GM18519 (cell line): ENCODE data around the gene OAT.

Experiments
- ATAC-seq: cut with Tn5 transposase; IDR thresholded peaks from one replicate; pipeline ENCODE4 v1.9.1; 2021; ENCODE audit warnings: mild to moderate bottlenecking, moderate library complexity; ENCODE audit not compliant: unreplicated experiment, low FRiP score

OAT gene

DNA sequence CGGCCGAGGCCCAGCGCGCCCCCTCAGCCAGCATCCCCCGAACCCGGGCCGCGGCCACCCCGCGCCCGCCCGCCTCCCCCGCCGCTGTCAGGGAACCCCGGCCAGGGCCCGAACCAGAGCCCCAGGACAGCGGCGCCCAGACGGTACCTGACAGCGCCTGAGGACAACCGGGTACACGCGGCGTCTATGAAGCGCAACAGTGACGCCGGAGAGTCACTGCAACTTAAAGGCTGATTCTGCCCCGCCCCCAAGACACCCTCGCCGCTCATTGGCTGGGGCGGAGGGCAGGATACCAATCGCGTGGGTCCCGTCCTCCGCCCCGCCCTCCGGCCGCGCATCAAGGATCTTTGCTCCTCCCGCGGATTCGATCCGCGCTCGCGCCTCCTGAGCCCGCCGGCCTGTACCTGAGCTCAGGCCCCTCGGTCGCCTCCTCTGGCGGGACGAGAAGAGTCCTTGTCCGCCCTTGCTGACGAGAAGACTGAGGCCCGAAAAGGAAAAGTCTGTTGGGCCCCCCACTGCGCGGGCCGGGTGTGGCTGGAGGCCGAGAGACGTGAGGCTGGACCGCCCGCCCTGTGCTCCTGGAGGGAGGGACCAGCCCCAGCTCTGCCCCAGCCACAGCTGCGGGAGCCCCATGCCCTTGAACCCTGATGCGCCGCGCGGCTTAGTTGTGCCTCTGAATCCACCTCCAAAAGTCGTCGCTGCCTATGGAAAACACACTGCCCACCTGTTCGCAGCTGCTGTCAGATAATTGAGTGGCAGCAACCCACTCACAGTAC is at the start of gene OAT:
Gene OAT, minus strand, starts transcription at position 198 of the 776 bp plus-strand sequence. CDS start 6,752 bp downstream, outside the sequence.
- ATAC-seq = peak; percentile 86

DNA sequence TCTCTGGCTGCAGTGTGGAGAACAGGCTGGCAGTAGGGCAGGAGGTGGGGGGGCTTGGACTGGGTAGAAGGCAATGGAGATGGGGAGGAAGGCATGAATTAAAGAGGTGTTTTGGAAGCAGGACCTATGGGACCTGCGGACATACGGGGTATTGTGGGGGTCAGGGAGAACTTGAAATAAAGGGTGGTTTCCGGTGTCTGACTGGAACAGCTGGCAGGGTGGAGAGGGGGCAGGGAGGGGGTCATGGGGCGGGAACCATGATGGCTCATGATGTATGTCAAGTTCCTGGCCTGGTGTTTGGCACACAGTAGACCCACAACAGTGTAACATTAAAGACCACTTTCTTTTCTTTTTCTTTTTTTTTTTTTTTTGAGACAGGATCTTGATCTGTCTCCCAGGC is 48.4 kb upstream of the OAT start:
- no peak for ATAC-seq

DNA sequence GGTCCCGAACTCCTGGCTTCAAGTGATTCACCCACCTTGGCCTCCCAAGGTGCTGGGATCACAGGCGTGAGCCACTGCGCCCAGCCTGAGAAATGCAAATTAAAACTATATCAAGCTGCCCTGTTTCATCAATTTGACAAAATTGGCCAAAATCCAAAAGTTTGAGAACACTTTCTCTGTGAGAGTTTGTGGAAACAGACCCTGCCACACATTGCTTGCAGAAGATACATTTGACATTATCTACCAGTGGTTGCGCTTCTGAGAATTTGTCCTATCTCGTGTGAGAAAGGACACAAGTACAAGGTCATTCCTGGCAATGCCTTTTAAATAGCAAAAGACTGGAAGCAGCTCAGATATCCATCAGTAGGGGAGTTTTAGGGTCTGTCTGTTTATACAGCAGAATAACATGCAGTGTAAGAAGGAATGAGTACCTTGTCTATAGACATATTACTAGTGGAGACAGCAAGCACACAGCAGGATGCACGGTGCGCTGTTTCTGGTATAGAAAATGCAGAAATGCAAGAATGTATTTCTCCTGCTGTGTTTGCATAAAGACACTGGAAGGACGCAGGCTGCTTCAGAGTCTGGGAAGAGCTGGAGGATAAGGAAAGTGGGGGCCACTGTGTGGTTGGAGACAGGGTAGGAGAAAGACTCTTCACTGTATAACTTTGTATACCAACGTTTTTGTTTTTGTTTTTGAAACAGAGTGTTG is 47.2 kb upstream of the OAT start:
- ATAC-seq = no peak

DNA sequence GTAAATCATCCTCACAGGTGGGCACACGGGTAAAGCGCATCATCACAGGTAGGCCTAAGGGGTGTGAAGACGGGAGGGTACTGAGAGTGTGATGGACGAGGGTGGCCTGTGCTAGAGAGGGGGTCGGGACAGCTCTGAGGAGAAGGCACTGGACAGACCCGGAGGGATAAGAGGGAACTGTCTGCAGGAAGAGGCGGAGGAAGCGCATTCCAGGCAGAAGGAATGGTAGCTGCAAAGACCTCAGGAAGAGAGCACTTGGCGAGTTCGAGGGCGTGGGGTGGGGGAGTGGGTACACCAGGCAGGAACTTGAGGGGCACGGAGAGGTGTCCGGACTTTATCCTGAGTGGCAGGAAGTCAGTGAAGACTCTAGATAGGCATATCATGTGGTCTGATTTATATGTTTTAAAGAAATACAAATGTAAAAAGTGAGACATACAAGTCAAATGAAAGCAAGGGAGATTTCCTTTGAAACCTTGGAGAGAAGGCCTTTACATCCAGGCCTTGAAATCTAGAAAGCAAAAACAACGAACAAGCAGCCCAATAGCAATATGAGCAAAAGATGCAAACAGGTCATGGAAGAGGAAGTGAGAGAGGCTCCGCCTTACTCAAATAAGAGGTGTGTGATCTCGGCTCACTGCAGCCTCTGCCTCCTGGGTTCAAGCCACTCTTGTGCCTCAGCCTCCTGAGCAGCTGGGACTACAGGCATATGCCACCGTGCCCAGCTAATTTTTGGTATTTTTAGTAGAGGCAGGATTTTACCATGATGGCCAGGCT is 46.5 kb upstream of the OAT start:
- ATAC-seq = no peak

DNA sequence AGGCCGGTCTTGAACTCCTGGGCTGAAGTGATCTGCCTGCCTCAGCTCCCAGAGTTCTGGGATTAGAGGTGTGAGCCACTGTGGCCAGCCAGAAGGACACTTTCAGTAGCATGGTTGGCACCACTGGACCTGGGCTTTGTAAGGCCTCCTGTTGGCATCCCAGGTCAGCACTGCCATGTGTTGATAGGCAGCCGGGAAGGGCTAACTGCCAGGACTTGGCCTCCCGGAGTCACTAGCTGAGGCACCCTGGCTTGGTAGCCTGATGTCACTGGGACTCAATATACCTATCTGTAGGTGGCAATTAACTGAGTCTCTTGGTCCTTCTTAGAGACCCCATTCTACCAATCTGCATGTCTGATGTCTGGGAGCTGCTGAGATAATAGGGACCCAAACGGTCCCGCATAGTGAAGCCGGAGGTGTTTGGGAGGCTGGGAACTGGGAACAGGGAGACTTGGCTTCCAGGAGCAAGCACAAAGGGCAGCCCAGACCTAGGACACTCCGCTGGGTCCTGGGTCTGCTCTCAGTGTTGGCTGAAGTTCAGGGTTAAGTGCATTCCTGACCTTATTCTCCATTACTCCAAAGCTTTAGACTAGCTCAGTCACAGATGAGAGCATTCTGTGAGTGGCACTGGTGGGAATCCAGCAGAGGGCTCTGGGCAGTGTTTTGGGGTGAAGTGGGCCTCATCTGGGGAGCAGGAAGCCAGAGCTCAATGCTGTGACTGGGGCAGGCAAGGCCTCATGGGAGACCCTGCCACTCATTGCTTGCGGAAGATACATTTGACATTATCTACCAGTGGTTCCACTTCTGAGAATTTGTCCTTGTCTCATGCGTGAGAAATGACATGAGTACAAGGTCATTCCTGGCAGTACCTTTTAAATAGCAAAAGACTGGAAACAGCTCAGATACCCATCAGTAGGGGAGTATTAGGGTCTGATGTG is 45.6 kb upstream of the OAT start:
- ATAC-seq = no peak

DNA sequence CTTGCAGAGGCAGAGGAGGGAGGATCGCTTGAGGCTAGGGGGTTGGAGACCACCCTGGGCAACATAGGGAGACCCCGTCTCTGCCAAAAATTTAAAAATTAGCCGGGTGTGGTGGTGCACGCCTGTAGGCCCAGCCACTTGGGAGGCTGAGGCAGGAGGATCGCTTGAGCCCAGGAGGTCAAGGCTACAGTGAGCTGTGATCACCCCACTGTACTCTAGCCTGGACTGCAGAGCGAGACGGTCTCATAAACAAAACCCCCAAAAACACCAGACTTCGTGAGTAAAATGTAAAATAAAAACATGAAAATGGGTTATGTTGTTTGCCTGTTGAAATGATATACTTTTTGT is 43.6 kb upstream of the OAT start:
- no peak for ATAC-seq

DNA sequence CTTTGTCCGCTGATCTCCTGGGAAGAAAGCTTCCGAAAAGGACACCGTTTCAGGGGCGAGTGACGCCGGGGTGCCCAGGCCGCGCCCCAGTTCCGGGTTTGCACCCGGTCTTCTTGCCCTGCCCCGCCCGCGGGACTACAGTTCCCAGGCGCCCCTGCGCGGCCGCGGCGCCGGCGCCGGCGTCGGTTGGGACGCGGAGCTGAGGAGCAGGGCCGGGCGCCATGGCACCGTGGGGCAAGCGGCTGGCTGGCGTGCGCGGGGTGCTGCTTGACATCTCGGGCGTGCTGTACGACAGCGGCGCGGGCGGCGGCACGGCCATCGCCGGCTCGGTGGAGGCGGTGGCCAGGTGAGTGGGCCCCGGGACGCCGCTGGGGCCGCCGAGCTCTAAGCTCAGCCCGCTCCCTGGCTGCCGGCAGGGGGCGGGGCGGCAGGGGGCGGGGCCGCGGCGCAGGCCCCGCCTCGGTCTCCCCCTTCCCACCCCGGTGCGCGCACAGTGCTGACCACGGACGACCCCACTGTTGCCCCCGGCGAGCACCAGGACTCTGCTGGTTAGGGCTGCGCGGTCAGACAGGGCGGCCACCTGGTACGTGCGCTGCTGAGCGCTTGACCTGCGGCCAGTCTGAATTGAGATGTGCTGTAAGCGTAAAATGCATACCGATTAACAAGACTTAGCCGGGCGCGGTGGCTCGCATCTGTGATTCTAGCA is 43.1 kb upstream of the OAT start, which contains the start of gene LHPP:
Gene LHPP, plus strand, starts transcription at position 182 of the 706 bp plus-strand sequence. Its CDS starts 40 bp downstream, at position 222.
- ATAC-seq = peak; percentile 92

DNA sequence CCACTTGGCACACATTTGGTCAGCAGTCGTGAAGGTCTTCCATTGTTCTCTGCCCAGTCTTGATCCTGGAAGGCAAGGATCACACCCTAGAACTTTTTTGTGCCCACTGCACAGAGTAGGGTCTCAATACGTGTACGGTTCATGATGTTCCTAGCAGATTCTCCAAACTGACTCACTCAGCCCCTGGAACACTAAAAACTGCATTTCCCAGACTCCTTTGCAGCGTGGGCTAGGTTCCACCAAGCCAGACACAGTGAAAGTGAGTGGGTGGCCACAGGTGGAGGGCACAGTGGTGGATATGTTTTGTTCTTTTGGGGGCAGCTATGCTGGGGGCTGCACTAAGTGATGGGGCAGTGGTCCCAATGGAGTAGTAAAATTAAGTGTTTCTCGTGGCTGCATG is 41.4 kb upstream of the OAT start:
- no peak for ATAC-seq

DNA sequence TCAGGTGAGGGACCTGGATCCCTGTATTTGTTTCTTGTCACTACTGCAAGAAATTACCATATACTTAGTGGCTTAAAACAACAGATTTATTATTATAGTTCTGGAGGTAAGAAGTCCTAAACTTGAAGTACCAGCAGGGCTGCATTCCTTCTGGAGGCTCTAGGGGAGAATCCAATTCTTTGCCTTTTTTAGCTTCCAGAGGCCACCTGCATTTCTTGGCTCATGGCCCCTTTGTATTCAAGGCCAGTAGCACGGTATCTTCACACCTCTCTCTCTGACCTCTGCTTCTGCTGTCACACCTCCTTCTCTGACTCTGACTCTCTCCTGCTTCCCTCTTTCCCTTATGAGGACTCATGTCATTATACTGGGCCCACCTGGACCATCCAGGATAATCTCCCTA is 40.7 kb upstream of the OAT start:
- no peak for ATAC-seq

DNA sequence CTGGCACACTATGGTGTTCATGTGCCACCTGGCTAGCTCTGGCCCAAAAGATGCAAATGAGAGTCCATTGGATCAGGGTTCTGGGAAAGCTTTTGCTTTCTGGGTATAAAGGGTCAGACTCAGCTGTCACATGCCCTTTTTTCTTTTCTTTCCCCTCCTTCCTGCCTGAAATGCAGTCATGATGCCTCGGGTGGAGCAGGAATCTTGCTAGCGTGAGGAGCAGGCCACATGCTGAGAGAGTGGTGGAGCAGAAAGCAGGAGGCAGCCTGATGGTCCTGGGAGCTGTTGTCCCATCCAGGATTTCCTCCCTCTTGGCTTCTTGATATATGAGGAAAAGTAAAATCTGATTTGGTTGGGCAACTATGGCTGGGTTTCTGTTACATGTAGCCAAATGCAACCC is 40.2 kb upstream of the OAT start:
- ATAC-seq = no peak

DNA sequence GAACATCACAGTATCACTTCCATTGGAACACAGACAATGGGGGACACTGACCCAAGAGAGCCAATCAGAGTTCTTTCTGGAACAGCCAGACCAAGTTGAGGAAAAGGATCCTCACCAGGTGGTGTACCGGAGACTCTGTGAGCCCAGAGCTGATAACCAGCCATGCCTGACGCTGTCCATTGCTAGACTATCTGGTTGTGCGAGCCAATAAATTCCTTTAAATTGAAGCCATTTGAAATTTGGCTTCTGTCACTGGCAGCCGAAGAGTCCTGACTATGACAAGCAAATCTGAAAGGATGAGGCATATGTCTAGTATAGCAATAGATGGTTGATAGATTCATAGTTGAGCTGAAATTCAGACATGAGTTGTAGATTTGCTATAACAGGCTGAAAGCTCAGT is 39.8 kb upstream of the OAT start:
- ATAC-seq = no peak

DNA sequence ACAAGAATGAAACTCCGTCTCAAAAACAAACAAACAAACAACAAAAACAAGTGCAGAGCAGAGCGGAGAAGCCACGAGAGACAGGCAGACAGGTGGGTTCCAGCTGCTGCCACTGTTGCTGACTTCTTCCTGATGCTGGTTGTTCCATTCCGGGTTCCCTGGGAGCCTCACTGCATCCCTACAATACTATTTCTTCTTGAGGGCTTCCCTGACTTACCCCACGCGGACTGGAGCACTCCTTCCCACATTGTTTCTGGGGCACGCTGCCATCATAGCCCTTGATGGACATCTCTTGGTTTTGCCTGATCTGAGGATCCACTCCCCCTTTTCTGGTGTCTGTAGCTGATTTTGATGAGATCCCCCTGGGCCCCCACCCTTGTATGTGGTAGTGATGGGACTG is 36.7 kb upstream of the OAT start:
- no peak for ATAC-seq

DNA sequence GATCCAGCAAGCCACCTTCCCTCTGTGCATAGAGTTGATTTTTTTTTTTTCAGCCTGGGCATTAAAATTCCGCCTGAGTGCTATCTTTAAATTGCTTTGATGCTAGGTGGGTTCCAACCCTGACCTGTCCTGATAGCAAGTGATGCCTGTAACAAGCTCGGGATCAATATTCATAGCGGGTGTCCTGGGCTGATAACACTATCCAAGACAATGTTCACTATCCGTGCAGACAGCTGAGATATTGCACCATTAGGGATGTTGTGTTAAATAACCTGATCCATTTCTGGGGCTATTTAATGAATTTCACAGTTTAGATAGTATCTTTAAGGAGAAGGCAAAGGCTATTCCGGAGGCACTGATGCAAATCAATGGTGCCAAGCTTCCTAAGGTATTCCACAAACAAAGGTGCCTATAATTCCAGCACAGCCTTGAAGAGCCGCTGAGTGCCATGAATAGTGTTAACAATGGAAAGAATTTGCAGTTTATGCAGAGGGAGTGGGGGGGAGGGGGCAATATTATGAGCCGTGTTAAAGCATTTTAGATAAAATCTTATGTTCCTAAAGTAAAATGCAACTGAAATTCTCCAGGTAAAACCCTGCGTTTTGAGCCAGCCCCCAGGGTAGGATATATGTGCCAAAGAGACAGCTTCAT is 35.4 kb upstream of the OAT start:
- no peak for ATAC-seq

DNA sequence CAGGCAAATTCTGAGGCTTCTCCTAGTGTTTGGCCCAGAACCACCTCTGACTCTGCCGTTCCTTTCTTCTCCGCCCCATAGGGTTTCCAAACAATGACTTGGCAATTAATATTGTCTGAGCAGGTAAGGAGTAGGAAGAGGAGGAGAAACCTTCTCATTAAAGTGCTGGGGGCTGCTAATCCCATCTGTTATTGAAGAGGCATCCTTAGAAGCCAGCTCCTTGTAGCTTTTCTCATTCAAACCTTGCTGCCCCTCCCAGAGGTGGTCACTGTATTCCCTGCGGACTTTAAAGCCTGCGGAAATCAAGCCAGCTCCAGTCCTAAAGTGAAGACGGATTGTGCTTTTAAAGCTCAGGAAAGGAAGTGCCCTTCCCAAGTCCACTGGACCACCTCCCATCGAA is 32.6 kb upstream of the OAT start:
- ATAC-seq = no peak

DNA sequence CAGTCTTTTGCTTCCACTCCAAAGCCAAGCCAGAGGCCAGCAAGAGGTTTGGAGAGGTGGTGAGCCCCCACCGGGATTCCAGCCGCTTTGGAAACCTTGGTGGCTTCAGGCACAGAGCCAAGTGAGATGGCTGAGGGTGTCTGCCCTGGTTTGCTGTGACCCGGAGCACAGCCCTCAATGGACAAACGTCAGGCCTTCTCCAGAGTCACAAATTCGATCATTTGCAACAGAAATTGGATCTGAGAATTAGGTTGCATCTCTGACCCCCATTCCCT is 32.0 kb upstream of the OAT start:
- no peak for ATAC-seq

DNA sequence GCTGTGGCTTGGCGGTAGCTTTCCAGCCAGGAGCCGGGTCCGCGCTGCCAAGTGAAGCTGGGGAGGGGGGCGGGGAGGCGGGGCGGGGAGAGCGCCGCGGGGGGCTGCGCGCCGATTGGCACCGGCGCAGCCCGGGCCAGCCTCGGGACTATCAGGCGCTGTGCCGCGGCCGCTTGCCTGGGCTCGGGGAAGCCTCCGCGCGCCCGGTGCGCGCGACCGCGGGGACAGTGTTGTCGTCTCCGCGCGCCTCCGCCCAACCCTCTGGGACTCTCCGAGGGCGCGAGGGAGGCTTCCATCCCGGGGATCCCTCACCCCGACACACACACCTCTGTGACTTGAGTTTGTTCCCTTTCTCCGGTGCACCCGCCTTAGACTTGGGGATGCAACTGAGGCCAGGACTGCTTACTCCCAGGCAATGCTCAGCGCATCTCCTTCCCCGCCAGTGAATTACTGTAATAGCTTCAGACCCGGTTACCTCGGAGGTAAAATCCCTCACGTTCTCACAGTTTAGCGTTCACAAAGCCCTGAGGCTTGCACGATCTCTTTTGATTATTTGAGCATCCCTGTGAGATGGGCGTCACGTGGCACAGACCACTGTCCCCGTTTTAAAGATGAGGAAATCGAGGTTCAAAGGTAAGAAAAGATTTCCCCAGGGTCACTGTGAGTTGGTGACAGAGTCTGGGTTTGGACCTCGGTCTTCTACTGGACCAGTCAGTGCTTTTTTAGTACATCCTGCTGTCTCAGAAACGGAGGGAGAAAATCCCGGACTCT is 31.5 kb upstream of the OAT start, which contains the start of gene NKX1-2:
Gene NKX1-2, minus strand, starts transcription at position 24 of the 771 bp plus-strand sequence. CDS start 92 bp downstream, outside the sequence.
- ATAC-seq = no peak

DNA sequence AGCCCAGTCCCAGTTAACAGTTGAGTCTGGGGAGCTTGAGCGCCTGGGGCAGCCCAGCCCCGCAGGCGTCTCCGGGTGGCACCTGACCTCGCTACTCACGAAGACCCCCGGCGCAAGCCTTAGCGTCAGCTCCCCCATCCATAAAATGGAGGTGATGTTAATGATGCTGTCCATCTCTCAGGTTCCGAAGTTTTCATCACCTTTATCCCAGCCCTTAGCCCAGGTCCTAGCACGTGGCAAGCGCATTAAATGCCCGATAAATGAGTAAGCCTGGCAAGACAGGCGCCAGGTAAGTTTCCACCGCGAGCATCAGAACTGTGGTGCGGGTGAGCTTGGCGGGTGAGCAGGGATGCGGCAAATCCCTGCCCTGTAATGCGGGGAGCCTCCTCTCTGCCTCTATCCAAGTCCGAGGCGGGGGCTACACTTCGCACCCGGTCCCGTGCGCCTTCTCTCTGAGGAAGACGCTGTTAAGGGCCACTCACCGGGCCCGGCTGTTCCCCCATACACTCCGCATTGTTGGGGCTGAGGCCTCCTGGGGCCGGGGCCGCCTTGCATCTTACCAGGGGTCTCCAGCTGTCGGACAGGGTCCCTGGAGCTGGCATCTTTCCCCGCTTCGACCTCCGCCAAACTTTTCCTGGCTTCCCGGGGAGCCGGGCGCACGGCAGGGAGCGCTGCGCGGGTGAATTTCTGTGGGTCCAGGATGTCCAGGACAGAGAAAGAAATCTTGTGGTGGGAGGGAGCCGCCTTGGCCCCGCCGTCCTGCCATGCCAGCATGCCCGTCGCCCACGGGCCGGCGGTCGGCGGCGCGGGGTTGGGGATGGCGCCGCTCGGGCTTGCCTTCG is 30.7 kb upstream of the OAT start:
- ATAC-seq = no peak
